Inflammatory macrophage treated with lipopolysaccharide for 1 hour (primary cell): ENCODE results near the gene PODXL2.

ENCODE experiments used
- DNase-seq, 2 donors: peaks; one replicate each; pipeline ENCODE4 v3.0.0-alpha.2; 2020 to 2022

The PODXL2 gene, protein sequence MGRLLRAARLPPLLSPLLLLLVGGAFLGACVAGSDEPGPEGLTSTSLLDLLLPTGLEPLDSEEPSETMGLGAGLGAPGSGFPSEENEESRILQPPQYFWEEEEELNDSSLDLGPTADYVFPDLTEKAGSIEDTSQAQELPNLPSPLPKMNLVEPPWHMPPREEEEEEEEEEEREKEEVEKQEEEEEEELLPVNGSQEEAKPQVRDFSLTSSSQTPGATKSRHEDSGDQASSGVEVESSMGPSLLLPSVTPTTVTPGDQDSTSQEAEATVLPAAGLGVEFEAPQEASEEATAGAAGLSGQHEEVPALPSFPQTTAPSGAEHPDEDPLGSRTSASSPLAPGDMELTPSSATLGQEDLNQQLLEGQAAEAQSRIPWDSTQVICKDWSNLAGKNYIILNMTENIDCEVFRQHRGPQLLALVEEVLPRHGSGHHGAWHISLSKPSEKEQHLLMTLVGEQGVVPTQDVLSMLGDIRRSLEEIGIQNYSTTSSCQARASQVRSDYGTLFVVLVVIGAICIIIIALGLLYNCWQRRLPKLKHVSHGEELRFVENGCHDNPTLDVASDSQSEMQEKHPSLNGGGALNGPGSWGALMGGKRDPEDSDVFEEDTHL

DNA sequence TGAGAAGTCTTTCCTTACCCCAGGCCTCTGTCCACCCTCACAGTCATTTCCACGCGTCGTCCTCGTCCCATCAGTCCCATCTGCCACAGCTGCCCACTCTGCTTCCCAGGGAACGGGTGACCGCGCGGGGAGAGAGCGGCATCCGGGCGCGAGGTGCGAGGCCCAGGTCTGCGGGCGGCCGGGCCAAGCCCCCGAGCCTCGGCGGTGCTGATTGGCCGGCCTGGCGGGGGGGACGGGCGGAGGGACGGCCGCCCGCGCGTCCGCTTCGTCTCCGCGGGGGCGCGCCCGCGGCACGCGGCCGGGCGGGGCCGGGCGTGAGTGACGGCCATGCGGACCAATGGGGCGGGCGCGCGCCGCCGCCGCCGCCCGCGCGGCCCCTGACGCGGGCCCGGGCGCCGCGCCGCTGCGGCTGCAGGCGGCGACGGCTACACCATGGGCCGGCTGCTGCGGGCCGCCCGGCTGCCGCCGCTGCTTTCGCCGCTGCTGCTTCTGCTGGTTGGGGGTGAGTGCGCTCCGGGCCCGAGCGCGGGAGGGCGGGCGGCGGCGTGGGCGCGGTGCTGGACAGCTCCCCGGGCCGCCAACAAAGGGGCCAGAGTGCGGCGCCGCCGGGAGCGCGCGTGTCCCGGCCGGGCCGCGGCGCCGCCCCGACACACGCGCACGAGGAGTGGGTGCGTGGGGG is at the start of gene PODXL2:
TSS of gene PODXL2 (plus strand) at position 398 of the 679 bp plus-strand sequence. CDS start at position 433, 35 bp downstream.
- DNase-seq, result peak; percentile 24 to 30

DNA sequence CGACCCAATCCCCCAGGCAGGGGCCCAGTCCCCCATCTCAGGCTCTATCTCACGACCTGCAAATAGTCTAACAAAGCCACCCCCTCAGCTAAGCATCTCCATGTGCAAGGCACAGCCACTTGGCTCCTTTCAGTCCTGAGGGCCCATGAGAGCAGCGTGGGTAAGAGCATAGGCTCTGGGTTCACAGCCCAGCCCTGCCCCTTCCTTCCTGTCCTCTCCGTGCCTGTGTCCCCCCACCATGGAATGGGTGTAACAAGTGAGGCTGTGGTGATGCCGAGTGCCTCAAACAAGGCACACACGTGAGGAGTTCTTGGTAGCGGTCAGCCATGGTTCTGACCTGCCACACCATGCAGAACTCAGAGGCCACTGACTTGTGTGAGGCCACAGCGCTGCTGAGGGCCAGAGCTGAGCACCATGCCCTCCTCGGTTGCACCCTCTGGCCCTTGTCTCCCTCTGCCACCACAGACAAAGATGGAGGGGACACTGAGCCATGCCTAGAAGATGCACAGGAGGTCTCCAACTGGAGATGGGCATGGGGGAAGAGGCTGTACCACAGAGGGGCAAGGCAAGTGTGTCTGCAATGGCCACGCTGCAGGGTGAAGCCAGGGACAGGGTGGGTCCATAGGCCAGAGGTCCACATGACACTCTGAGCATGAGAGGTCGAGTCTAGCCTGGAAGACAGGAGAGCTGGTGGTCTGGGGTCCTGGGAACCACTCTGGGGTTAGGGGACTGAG is 48.5 kb upstream of the PODXL2 start:
- no peak for DNase-seq

DNA sequence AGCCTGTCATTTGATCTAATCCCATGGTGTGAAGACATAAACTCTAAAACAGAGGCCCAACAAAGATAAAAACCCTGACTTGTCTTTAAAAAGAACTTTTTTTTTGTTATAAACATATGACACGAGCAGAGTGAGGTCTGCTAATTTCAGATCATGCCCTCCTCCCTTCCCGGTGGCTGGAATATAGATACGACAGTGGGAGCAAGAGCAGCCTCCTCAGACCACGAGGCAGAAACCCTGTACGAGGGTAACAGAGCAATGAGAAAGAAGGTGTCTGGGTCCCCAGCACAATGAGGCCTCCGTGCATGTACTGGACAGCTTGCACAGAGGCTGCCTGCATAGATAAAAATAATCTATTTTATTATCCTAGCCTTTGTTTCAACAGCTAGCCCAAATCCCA is 44.3 kb upstream of the PODXL2 start:
- no peak for DNase-seq

DNA sequence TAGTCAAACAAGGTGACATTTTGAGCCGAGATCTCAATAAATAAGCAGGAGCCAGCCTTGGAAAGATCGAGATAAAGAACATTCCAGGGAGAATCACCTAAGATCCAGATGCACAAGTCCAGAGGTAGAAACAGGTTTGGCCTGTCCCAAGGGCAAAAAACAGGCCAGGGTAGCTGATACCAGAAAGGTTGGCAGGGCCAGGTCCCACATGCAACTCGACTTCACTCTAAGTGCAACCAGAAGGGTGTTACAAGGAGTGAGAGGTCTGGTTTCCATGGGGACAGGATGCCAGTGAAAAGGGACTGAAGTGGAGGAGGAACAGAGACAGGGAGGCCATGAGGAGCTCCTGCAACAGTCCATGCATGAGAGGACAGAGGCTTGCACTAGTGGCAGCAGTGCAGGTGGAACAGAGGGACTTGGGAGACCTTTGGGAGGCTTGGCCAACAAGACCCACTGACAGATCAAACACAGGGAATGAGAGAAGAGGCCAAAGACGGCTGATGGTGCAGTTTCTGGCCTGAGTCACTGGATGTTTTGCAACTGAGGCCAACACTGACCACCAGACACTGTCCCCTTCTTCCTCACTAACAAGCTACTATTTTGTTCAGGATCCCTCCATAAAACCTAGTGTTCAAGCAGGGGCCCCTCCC is 43.7 kb upstream of the PODXL2 start:
- DNase-seq, result no peak

DNA sequence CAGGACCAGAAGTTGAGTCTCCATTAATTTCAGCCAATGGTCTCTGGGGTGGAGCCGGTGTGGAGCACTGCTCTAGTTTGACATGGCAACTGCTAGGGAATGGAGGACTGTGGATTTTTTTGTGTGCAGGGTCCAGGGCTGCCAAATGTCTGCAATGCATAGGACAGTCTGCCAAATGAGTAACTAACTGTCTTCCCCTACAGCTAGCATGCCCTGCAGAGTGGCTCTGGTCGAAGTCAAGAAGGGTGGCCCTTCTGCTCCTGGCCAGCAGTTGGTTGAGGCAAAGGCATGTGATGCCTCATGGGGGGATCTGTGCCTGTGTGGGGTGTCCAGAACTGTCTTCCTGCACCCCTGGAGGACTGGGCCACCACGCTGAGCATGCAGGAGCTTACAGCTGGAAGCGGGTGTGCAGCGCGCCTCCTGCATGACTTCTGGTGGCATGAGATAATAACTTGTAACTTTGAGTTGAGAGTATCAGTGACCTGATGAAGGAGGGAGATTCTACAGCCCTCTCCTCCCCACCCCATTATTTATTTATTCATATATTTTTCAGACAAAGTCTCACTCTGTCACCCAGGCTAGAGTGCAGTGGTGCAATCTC is 43.1 kb upstream of the PODXL2 start:
- DNase-seq, result no peak

DNA sequence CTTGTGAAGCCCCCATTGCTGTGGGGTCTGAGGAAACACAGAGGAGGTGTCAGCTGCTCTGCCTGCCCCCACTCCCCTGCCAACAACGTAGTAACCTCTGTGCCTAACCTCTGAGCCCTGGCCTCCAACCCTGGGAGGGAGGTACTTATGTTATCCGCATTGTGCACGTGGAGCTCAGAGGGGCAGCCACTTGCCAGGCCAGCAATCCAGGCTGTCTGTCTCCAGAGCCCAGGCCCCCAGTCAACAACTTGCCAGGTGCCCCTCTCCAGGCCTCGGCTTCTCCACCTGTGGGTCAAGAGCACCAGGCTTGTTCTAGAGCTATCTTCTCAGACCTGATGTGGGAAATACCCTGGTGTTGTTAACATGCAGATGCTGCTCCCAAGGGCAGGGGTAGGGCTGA is 41.1 kb upstream of the PODXL2 start:
- DNase-seq, result no peak

DNA sequence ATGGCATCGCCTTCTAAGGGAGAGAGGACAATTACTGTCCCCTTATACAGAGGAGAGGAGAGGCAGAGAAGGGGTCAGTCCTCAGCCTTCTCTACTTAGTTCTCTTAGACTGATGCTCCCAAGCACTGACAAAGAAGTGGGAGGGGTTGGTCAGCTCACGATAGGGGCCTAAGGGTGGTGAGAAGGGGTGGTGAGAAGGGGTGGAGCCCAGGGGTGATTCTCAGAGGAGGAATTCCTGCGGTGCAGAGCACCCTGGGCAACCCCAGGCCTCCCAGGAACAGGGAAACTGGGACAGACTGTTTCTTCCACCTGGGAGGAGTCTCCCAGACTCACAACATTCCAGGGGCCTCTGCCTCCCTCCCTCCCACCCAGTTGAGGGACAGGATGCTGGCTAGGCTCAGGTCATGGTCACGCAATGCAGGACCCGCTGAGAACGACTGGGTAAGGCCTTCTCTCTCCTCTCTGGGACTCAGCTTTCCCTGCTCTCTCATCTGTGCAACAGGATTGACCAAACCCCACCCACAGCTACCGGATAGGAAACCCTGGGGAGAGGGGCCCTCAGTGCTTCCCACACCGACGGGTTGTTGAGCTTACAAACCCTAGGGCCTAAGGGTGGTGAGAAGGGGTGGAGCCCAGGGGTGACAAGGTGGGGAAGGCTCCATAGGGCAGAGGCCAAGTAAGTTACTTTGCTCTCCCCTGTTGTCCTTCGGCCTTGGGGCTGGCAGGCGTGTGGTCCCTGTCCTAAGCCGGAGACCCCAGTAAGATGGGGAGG is 40.0 kb upstream of the PODXL2 start:
- DNase-seq, result peak in 1 of 2 donors; percentile 45

DNA sequence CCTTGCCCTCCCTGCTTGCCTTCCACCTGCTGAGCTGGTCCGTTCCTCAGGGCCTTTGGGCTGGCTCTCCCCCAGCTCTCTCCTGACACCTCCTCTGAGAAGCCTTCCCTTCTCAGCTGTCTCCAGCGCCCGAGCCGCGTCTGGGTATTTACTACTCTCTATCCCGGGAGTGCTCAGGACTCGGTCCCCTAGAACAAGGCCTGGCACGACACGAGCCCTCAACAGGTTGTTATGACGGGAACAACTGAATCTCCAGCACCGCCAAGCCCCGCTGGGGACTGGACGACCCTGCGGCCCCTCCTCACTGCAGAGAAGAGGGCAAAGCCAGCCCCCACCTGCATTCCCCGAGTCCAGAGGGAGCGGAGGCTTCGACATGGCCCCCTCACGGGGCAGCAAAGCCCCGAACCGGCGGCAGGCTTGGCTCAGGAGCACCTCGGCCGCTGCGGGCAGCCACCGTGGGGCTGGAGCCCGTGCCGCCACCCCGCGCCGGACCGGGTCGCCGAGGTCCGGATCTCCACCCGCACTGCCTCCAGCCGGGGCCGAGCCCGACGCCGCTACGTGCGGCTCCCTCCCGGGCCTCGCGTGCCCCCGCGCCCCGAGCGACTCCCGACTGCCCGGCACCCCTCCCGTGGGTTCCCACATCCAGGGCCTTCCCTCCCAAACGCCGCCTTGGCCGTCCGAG is 39.2 kb upstream of the PODXL2 start:
- peak in 1 of 2 donors; percentile 21 for DNase-seq

DNA sequence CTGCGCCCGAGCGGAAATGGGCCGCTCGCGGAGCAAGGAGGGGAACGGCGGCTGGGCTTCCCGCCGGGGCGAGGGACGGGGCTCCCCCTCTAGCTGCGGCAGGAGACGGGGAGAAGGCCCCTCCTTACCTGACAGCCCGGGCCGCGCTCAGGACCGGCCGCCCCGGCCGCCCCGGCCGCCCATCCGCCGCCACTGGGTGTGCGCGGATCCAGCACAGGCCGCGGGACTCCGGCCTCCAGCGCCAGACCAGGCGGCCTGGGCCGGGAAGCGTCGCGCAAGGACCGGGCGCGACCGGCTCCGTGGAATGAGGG is 38.7 kb upstream of the PODXL2 start:
- DNase-seq, result peak in 1 of 2 donors; percentile 22

DNA sequence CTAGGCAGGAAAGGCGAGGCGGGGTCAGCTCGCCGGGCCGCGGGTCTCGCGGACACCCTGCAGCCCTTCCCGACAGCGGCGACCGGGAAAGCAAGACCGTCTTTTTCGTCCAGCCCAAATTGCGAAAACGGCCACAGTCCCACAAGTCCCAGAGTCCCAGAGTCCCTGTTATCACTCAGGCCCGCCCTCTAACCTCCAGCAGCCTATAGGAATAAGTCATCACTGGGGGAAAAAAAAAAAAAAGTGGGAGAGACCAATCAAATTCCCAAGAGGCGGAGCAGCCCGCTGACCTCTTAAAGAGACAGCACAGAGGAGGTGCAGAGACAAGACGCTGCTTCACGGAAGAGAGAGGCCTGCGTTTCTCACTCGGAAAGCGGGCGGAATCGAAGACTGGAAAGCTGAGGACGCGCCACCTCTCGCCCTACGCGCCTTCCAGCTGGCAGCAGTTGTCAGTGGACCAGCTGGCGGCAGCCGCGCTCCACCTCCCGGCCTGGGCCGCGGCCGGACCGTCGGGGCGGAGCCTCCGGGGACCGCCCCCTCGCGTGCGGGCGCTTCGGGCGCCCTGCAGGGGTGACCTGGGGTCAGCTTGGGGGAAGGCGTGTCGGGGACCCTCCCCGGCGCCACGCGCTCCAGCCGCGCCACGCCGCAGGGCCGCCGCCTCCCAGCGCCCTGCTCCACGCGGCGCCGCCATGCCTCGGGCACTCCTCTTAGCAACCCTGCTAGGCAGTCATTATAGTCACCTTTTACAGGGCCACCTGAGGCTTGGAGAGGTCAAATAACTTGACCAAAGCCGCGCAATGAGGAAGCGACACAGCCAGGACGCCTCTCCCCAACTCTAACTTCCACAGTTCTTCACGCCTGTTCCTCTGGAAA is 38.2 kb upstream of the PODXL2 start, which contains the start of gene TPRA1:
TSS of gene TPRA1 (minus strand) at position 141 of the 873 bp plus-strand sequence. CDS start 10,587 bp downstream, outside the sequence.
- DNase-seq, result peak; percentile 95 to 97

DNA sequence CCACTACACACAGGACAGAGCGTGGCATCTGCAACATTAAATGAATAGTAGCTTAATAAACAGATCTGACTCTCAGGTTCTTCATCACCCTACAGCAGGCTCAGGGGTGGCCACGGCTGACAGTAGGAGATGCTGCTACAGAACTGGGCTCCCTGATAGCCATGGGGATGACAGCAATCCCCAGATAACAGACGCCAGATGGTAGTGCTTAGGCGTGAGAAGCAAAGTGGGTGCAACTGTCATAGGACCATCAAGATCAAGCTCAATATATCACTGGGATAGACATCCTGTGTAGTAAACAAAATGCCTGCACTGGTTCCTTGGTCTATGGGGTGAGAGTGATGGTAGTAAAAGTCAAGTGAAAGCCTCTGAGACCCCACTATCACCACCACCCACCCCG is 35.8 kb upstream of the PODXL2 start:
- DNase-seq, result no peak

DNA sequence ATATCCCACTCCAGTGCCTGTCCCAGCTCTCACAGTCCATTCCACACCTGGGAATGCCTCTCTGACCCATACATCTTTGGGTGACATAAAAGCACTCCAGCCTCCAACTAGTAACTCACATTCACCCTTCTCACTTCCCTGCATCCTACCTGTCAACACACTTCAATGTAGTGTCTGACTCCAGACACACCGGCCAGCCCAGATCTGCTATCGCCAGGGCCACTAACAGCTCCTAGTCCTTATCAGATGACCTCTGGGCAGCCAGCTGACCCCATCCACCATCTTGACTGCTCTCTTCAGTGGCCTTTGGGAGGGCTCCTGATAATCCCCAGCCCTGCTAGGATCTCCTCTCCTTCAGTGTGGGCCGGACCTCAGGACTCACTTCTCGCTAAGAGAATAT is 33.7 kb upstream of the PODXL2 start:
- DNase-seq, result no peak

DNA sequence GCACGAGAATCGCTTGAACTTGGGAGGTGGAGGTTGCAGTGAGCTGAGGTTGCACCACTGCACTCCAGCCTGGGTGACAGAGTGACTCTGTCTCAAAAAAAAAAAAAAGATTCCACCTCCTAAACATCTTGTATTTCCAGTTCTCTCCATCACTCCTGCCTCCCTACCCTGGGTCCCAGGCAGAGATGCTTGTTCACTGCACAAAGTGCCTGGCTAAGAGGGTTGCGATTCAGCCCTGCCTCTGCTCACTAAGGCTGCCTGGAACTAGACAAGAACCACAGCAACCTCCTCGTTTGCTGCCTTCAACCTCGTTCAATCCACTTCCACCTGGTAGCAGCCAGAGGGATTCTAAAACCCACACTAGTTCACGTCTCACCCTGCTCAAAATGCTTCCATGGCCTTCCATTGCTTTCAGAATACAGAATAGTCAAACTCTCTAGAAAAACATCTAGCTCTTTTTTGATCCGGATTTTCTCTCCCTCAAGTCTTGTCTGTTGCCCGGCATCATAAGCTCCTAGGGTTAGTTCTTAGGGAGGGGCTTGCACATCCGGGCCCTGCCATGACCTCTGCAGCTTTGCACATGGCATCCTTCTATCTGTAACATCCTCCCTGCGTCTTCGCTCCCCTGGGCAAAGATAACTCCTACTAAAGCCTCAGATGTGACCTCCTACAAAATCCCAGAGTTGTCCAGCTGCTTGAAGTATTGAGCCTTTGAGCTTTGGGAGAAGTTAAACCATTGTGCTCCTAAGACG is 31.8 kb upstream of the PODXL2 start:
- DNase-seq, result no peak

DNA sequence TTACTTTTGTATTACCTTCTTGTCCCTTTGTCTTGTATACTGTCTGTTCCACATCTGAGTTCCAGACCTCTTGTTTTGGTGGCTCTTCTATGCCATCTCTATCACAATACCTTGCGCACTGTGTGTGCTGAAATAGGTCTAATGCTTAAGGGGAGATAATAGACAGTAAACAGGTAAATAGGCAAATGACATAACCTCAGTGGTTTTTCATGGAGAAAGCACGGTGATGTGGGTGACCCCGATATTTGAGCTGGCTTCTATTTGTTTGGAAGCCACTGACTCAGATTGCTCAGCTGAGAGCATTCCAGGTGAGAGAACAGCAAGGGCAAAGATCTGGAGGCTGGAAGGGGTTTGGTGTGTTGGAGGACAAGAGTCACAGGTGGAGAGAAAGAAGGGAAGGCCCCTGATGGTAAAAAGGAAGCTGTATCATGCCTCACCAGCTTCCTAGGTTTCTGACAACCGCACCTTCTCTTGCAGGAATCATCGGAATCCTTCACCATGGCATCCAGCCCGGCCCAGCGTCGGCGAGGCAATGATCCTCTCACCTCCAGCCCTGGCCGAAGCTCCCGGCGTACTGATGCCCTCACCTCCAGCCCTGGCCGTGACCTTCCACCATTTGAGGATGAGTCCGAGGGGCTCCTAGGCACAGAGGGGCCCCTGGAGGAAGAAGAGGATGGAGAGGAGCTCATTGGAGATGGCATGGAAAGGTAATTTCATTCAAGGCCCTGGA is 30.0 kb upstream of the PODXL2 start:
- no peak for DNase-seq

DNA sequence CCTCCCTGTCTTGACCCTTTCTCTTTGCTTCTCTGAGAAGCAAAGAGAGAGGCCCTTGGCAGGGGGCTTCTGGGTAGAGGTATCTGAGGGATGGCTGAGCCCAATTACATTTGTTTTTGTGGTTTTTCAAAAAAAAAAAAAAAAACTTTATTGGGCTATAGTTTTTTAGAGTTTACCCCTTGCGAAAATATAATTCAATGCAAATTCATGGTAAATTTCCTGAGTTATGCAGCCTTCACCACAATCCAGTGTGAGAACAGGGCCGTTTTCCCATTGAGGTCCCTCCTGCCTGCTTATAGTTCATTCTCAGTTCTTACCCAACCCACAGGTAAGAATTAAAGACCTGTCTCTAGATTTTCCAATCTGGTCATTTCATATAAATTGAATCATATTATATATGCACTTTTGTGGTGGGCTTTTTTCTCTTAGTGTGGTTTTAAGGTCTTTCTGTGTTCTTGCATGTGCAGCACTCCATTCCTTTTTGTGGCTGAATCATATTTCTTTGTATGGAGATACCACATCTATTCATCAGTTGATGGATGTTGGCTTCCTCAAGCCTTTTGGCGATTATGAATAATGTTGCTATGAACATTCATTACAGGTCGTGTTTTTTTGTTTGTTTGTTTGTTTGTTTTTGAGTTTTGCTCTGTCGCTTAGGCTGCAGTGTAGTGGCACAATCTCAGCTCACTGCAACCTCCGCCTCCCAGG is 28.1 kb upstream of the PODXL2 start:
- DNase-seq, result no peak

DNA sequence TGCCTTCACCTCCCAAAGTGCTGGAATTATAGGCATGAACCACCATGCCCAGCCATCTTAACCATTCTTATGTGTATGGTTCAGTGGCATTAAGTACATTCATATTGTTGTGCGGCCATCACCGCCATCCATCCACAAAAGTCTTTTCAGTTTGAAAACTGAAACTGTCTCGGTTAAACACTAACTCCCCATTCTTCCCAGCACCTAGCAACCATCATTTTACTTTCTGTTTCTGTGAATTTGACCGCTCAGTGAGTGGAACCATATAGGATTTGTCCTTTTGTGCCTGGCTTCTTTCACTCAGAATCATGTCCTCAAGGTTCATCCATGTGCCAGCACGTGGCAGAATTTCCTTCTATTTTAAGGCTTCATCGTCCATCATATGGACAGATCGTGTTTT is 24.9 kb upstream of the PODXL2 start:
- no peak for DNase-seq

DNA sequence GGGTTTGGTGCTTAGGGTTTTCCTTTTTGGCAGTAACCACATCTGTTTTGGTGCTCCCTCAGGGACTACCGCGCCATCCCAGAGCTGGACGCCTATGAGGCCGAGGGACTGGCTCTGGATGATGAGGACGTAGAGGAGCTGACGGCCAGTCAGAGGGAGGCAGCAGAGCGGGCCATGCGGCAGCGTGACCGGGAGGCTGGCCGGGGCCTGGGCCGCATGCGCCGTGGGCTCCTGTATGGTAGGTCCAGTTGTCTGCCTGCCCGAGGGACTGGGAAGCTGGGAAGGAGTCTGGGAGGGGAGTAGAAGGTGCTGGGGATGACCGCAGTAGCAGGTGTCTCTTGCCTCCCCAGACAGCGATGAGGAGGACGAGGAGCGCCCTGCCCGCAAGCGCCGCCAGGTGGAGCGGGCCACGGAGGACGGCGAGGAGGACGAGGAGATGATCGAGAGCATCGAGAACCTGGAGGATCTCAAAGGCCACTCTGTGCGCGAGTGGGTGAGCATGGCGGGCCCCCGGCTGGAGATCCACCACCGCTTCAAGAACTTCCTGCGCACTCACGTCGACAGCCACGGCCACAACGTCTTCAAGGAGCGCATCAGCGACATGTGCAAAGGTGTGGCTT is 24.3 kb upstream of the PODXL2 start:
- DNase-seq, result no peak
